Measurements from ENCODE around the gene SCUBE1. TPM values are rescaled to one million over a fixed set of nuclear protein-coding genes. Genes with fewer than 3 reads are reported as not detected.

SCUBE1 gene
- total and polyA plus RNA-seq, 7 experiments from 2014 or later: 0.11 to 0.27 (median 0.19) TPM; not detected in 4

DNA sequence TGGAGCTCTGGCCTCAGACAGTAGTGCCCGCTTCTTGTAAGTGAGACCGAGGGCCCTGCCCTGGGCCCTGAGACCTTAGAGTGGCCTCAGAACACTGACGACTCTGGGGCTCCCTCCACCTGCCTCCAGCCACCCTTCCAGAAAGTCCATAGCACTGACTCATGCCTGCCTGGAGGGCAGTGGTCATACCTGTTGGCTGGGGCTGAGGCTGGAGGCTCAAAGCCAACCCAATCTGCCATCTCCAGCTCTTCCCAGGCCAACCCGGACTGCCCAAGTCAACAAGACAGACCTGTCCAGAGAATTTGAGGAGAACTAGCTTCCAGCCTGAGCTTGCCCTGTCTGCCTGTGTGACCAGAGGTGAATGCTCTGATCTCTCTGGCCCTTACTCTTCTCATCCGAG, 89.3 kb downstream of the SCUBE1 start:
- H3K4me3 ChIP-seq (ENCODE audit: low read length): no peak overlapping the region
- Mint-ChIP-seq H3K36me3 (no peaks in the 10 kb centered on the region), H3K4me3 (no peak overlapping the region), H3K9me3 (no peaks in the 10 kb centered on the region), H3K4me1 (peaks cover 0 to 26% (median 14%) of the 10 kb centered on the region in 7 donors), H3K27me3 (peaks cover 9 to 22% (median 14%) of the 10 kb centered on the region in 5 donors), H3K27ac (no peak overlapping the region)
- H3K27ac ChIP-seq (ENCODE audit: low read depth, low read length): no peak overlapping the region
- intact Hi-C loops (cut with micrococcal nuclease): no loop called here
- no peaks in the 10 kb centered on the region for H3K4me1 ChIP-seq (ENCODE audit: control insufficient read depth in 2 of 2, insufficient read depth in 2 of 2, low read length in 2 of 2)
- ChIA-PET POLR2A (no interaction called here), CTCF (interaction anchor here (0.6 kb wide), 1 partner anchor 8 kb away, joined by 3 read pairs; no protein-coding TSS in a partner anchor)
- ATAC-seq: no peak
- H3K9me3 ChIP-seq (ENCODE audit: control insufficient read depth in 2 of 3, low read length in 3 of 3): no peaks in the 10 kb centered on the region
- H3K36me3 ChIP-seq (ENCODE audit: control insufficient read depth in 2 of 3, insufficient read depth in 3 of 3, low read length in 3 of 3): no peaks in the 10 kb centered on the region
- no peaks in the 10 kb centered on the region for H3K27me3 ChIP-seq (ENCODE audit: control insufficient read depth in 2 of 2, insufficient read depth in 2 of 2, low read length in 2 of 2)
- no peak for DNase-seq

DNA sequence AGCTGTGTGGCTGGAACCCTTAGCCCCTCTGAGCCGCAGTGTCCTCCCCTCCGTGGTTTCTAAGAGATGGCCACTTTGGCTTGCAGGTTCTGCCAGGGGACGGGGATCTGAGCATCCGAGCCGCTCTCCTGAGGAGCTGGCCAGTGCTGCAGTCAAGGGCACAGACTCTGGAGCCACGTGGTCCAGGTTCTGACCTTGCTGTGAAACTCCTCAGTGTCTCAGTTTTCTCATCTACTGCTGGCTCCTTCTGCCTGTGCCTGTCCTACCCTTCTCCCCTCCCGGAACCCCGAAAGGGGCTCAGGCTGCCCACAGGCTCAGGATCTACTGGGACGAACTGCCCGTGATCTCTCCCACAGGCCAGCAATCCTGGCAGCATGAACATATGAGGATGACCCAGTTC, 90.9 kb downstream of the SCUBE1 start:
- CTCF ChIA-PET: no interaction called here
- H3K4me1 ChIP-seq (ENCODE audit: control insufficient read depth in 2 of 2, insufficient read depth in 2 of 2, low read length in 2 of 2): no peaks in the 10 kb centered on the region
- intact Hi-C loops (cut with micrococcal nuclease): no loop called here

DNA sequence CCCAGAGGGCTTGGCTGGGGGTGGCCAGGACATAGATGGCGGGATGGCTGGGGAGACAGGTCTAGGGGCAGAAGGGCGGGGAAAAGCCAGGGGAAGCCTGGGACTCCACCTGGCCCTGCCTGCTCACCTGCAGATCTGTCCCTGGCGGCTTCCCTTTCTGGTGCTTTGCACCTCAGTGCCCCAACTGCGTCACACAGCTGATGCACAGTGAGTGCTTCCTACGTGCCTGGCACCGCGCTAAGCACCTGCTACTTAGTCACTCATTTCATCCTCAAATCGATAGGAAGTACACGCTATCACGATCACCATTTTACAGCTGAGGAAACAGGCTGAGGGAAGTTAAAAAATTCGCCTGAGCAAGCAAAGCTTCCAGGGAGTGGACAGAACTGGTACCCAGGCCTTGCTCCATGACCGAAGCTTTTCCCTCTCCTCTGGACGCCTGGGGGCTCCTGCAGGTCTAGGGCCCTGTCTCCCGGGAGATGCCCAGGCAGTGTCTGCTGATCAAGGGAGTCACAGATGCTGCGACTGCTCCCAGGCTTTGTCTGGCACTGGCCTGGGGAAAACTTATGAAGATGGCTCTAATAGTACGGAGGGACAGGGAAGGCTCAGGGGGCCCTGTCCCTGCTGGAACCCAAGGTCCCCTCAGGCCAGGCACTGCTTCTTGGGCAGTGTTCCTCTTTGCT, 93.2 kb downstream of the SCUBE1 start:
- CTCF ChIA-PET: no interaction called here
- peak overlapping the region in 3 of 9 donors; percentile 9 to 51 (median 29) for H3K27ac Mint-ChIP-seq

More for the DNA sequence above, 90.9 kb downstream of the SCUBE1 start:
- H3K36me3 ChIP-seq (ENCODE audit: control insufficient read depth in 2 of 3, insufficient read depth in 3 of 3, low read length in 3 of 3): no peaks in the 10 kb centered on the region
- no peak overlapping the region for H3K27ac ChIP-seq (ENCODE audit: low read depth, low read length)
- DNase-seq (no peak), ATAC-seq (no peak)
- H3K9me3 ChIP-seq (ENCODE audit: control insufficient read depth in 2 of 3, low read length in 3 of 3): no peaks in the 10 kb centered on the region
- Mint-ChIP-seq H3K27ac (no peak overlapping the region), H3K27me3 (peaks cover 9 to 20% (median 14%) of the 10 kb centered on the region in 5 donors), H3K4me3 (no peak overlapping the region), H3K4me1 (peaks cover 0 to 23% (median 11%) of the 10 kb centered on the region in 7 donors), H3K9me3 (no peaks in the 10 kb centered on the region), H3K36me3 (no peaks in the 10 kb centered on the region)
- POLR2A ChIA-PET: no interaction called here
- no peak overlapping the region for H3K4me3 ChIP-seq (ENCODE audit: low read length)
- H3K27me3 ChIP-seq (ENCODE audit: control insufficient read depth in 2 of 2, insufficient read depth in 2 of 2, low read length in 2 of 2): no peaks in the 10 kb centered on the region

DNA sequence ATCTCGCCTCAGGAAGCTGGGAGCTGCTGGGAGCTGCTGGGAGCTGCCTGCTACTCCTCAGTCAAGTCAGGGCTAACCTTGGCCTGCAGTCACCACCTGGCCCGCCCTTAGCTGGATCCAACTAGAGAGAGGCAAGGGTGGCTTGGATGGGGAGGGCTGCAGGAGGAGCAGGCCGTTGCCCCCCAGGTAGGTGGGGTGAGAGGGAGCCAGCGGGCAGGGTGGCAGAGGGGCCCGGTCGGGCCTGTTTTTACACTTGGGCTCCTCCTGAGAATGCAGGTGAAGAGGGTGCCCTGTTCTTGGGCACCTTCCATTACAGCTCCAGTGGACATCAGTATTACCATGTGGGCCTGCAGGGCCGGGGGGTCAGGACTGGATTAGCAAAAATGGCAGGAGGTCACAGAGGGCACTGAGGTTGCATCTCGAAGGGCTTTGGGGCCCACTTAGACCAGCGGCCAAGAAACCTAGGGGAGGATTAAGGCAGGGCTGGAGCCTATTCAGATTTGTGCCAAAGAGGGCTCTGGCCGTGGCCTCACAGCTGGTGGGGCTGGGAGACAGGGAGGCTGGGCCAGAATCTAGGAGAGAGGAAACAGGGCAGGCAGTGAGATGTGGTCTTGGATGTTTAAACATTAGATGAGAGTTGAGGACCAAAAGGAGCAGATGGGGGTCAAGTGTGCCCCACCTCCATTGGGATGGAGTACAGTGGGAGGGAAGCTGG, 95.5 kb downstream of the SCUBE1 start:
- Histone ChIP-seq H3K36me3 (ENCODE audit: control insufficient read depth in 2 of 3, insufficient read depth in 3 of 3, low read length in 3 of 3) (no peaks in the 10 kb centered on the region), H3K4me3 (ENCODE audit: low read length) (no peak overlapping the region), H3K27ac (ENCODE audit: low read depth, low read length) (no peak overlapping the region), H3K9me3 (ENCODE audit: control insufficient read depth in 2 of 3, low read length in 3 of 3) (no peaks in the 10 kb centered on the region), H3K27me3 (ENCODE audit: control insufficient read depth in 2 of 2, insufficient read depth in 2 of 2, low read length in 2 of 2) (no peaks in the 10 kb centered on the region), H3K4me1 (ENCODE audit: control insufficient read depth in 2 of 2, insufficient read depth in 2 of 2, low read length in 2 of 2) (no peaks in the 10 kb centered on the region)
- Mint-ChIP-seq H3K9me3 (no peaks in the 10 kb centered on the region), H3K27ac (no peak overlapping the region), H3K4me1 (no peaks in the 10 kb centered on the region), H3K4me3 (no peak overlapping the region), H3K27me3 (no peaks in the 10 kb centered on the region), H3K36me3 (no peaks in the 10 kb centered on the region)
- intact Hi-C loops (cut with micrococcal nuclease): no loop called here
- DNase-seq: no peak
- CTCF ChIA-PET: interaction anchor here (0.7 to 1.6 kb wide), 2 partner anchors 16 to 99 kb away, joined by 3 read pairs; no protein-coding TSS in a partner anchor
- POLR2A ChIA-PET: no interaction called here
- ATAC-seq: no peak

More for the DNA sequence above, 93.2 kb downstream of the SCUBE1 start:
- no peak overlapping the region for H3K4me3 ChIP-seq (ENCODE audit: low read length)
- ATAC-seq (no peak), DNase-seq (no peak)
- no peaks in the 10 kb centered on the region for H3K9me3 Mint-ChIP-seq
- no peaks in the 10 kb centered on the region for H3K27me3 ChIP-seq (ENCODE audit: control insufficient read depth in 2 of 2, insufficient read depth in 2 of 2, low read length in 2 of 2)
- intact Hi-C loops (cut with micrococcal nuclease): no loop called here
- H3K36me3 ChIP-seq (ENCODE audit: control insufficient read depth in 2 of 3, insufficient read depth in 3 of 3, low read length in 3 of 3): no peaks in the 10 kb centered on the region
- H3K27me3 Mint-ChIP-seq: peaks cover 0 to 4% (median 0%) of the 10 kb centered on the region in 5 donors
- H3K4me1 Mint-ChIP-seq: peaks cover 0 to 1% (median 0%) of the 10 kb centered on the region in 7 donors
- H3K36me3 Mint-ChIP-seq: no peaks in the 10 kb centered on the region
- H3K9me3 ChIP-seq (ENCODE audit: control insufficient read depth in 2 of 3, low read length in 3 of 3): no peaks in the 10 kb centered on the region
- H3K4me3 Mint-ChIP-seq: no peak overlapping the region
- no peak overlapping the region for H3K27ac ChIP-seq (ENCODE audit: low read depth, low read length)
- POLR2A ChIA-PET: interaction anchor here (0.7 kb wide), 1 partner anchor 242 kb away, joined by 3 read pairs; no protein-coding TSS in a partner anchor
- H3K4me1 ChIP-seq (ENCODE audit: control insufficient read depth in 2 of 2, insufficient read depth in 2 of 2, low read length in 2 of 2): no peaks in the 10 kb centered on the region

DNA sequence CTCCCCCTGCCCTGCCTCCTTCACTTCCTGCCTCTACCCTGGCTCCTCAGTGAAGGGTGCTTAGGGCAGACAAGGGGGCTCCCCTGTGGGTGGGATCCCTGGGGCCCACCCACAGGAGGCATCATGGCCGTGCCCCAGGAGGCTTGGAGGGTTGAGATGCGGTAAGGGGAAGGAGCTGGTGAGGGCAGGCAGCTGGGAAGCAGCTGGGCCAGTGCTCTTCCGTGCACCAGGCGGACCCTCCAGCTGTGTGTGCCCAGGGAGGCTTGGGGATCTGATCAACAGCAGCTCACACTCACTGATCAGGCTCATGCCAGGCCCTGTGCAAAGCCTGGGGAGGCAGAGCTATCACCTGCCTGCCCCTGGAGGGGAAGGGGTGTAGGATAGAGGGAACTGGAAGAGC, 97.0 kb downstream of the SCUBE1 start:
- no peaks in the 10 kb centered on the region for H3K36me3 Mint-ChIP-seq
- no peak overlapping the region for H3K27ac Mint-ChIP-seq
- H3K27me3 Mint-ChIP-seq: no peaks in the 10 kb centered on the region
- no peaks in the 10 kb centered on the region for H3K4me1 ChIP-seq (ENCODE audit: control insufficient read depth in 2 of 2, insufficient read depth in 2 of 2, low read length in 2 of 2)
- ChIA-PET CTCF (no interaction called here), POLR2A (no interaction called here)
- H3K4me3 ChIP-seq (ENCODE audit: low read length): no peak overlapping the region
- ATAC-seq (no peak), DNase-seq (no peak)
- intact Hi-C loops (cut with micrococcal nuclease): no loop called here
- no peaks in the 10 kb centered on the region for H3K9me3 Mint-ChIP-seq
- H3K36me3 ChIP-seq (ENCODE audit: control insufficient read depth in 2 of 3, insufficient read depth in 3 of 3, low read length in 3 of 3): no peaks in the 10 kb centered on the region
- H3K27ac ChIP-seq (ENCODE audit: low read depth, low read length): no peak overlapping the region
- H3K9me3 ChIP-seq (ENCODE audit: control insufficient read depth in 2 of 3, low read length in 3 of 3): no peaks in the 10 kb centered on the region
- no peaks in the 10 kb centered on the region for H3K4me1 Mint-ChIP-seq
- no peak overlapping the region for H3K4me3 Mint-ChIP-seq
- no peaks in the 10 kb centered on the region for H3K27me3 ChIP-seq (ENCODE audit: control insufficient read depth in 2 of 2, insufficient read depth in 2 of 2, low read length in 2 of 2)

DNA sequence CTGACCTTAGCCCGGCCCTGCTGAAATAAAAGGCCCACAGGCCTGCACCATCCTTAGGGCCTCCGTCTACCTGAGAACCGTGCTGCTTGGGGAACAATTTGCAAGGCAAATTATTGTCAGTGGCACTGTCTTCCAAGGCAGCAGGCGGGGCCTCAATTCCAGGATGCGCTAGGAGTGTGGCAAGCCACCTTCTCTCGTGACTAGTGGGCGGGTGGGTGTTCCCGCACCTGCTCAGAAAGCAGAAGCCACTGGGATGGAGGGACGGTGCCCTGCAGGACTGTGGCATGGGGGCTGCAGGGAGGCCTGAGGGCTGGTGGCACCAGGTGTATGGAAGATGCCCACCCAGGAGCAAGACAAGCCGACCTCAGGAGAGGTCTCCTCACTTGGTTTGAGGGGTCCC, 97.5 kb downstream of the SCUBE1 start:
- no peaks in the 10 kb centered on the region for H3K9me3 Mint-ChIP-seq
- CTCF ChIA-PET: no interaction called here
- no peak overlapping the region for H3K27ac ChIP-seq (ENCODE audit: low read depth, low read length)
- no peaks in the 10 kb centered on the region for H3K4me1 ChIP-seq (ENCODE audit: control insufficient read depth in 2 of 2, insufficient read depth in 2 of 2, low read length in 2 of 2)
- no peak overlapping the region for H3K27ac Mint-ChIP-seq
- no peaks in the 10 kb centered on the region for H3K36me3 Mint-ChIP-seq
- no peaks in the 10 kb centered on the region for H3K4me1 Mint-ChIP-seq
- no peak for DNase-seq
- H3K27me3 ChIP-seq (ENCODE audit: control insufficient read depth in 2 of 2, insufficient read depth in 2 of 2, low read length in 2 of 2): no peaks in the 10 kb centered on the region
- no peaks in the 10 kb centered on the region for H3K36me3 ChIP-seq (ENCODE audit: control insufficient read depth in 2 of 3, insufficient read depth in 3 of 3, low read length in 3 of 3)
- H3K9me3 ChIP-seq (ENCODE audit: control insufficient read depth in 2 of 3, low read length in 3 of 3): no peaks in the 10 kb centered on the region
- no peaks in the 10 kb centered on the region for H3K27me3 Mint-ChIP-seq
- POLR2A ChIA-PET: no interaction called here
- no peak overlapping the region for H3K4me3 Mint-ChIP-seq
- intact Hi-C loops (cut with micrococcal nuclease): no loop called here
- ATAC-seq: no peak
- H3K4me3 ChIP-seq (ENCODE audit: low read length): no peak overlapping the region

Measured in naive thymus-derived CD4-positive, alpha-beta T cell (primary cell).